Gastroesophageal sphincter (tissue), 4 donors: ENCODE measurements around the gene PTDSS2. TPM values are rescaled to one million over a fixed set of nuclear protein-coding genes. Genes with fewer than 3 reads are reported as not detected.

Source experiments
- ATAC-seq: fragments of 150-250 bp; one replicate; pipeline ENCODE4 v1.9.1; 2016; ENCODE audit warnings: mild to moderate bottlenecking, moderate library complexity
- H3K27ac ChIP-seq, 4 donors: fragments of 200-600 bp; sonication (generic) in 3 of 4; 1 replicate in 3 of 4; 2 replicates in 1 of 4; pipeline ENCODE4 v1.5.1; 2016 to 2019
- H3K27me3 ChIP-seq: fragments of 200-600 bp; sonication (generic); one replicate; pipeline ENCODE4 v1.5.1; 2019
- H3K36me3 ChIP-seq, 2 donors: fragments of 200-600 bp; sonication (generic); one replicate each; pipeline ENCODE4 v1.5.1; 2019; ENCODE audit warnings: control low read depth in 1 of 2
- H3K4me1 ChIP-seq, 3 donors: fragments of 200-600 bp; sonication (generic); 1 replicate in 2 of 3; 2 replicates in 1 of 3; pipeline ENCODE4 v1.5.1; 2016 to 2019; ENCODE audit warnings: control low read depth in 2 of 3
- H3K4me3 ChIP-seq, 2 donors: fragments of 200-600 bp; sonication (generic); one replicate each; pipeline ENCODE4 v1.5.1; 2019; ENCODE audit warnings: mild to moderate bottlenecking in 1 of 2, moderate library complexity in 1 of 2
- H3K9me3 ChIP-seq, 3 donors: fragments of 200-600 bp; sonication (generic); one replicate each; pipeline ENCODE4 v1.5.1; 2017 to 2019; ENCODE audit warnings: control low read depth in 2 of 3
- CTCF ChIP-seq, 4 experiments: fragments of 200-600 bp in 2 of 4; fragments of 450-650 bp in 2 of 4; sonication (generic) in 1 of 4; IDR thresholded peaks; one replicate each; pipeline ENCODE4 v1.5.1; 2017 to 2019; ENCODE audit warnings: antibody characterized with exemption in 4 of 4, mild to moderate bottlenecking in 2 of 4, moderate library complexity in 2 of 4
- EP300 ChIP-seq: sonication (generic); formaldehyde crosslinking; IDR thresholded peaks from one replicate; pipeline ENCODE4 v1.6.1; 2017; ENCODE audit warnings: antibody characterized with exemption, mild to moderate bottlenecking
- POLR2A ChIP-seq, 2 donors: fragments of 450-650 bp; IDR thresholded peaks; one replicate each; pipeline ENCODE4 v1.6.1; 2017; ENCODE audit warnings: antibody characterized with exemption in 2 of 2, mild to moderate bottlenecking in 2 of 2, moderate library complexity in 1 of 2
- POLR2AphosphoS5 ChIP-seq: sonication (generic); formaldehyde crosslinking; IDR thresholded peaks from one replicate; pipeline ENCODE4 v1.6.1; 2017; ENCODE audit warnings: antibody characterized with exemption
- WGBS, 2 donors: methylation state at CpG; one replicate each; pipeline ENCODE4 v1.1.5; 2018; ENCODE audit warnings: low coverage in 1 of 2; 5-methylcytosine and 5-hydroxymethylcytosine counted together
- total RNA-seq, 4 donors: library from RNA; depleted of rRNA; stranded (reverse); fragments of >200 nt; gene quantifications; one replicate each; pipeline ENCODE4 v1.1.0, GENCODE V29; 2016

The PTDSS2 gene
- total RNA-seq, 4 donors from 2014 or later = 23.4 to 55.9 (median 43.1) TPM

- TF ChIP-seq CTCF (IDR thresholded peaks at IDR 0.05) (no peak), EP300 (no peak), POLR2AphosphoS5 (no peak), POLR2A (IDR thresholded peaks at IDR 0.05) (no peak)
- ATAC-seq = no peak
- no CpG with 5 or more reads among the region's 28 CpGs for WGBS, 2 donors
Observed at GRCh38 chr11:530960-531831, 81.1 kb downstream of the PTDSS2 start.

GRCh38 chr11:531919-532526 is 81.9 kb downstream of the PTDSS2 start:
- H3K9me3 ChIP-seq = no peaks in the 10 kb centered on the region
- no peak overlapping the region for H3K27ac ChIP-seq
- WGBS, 2 donors = 74 to 79% methylated on average over 6 to 7 of the region's 18 CpGs
- ATAC-seq = no peak
- no peak overlapping the region for H3K4me3 ChIP-seq
- peaks cover 0 to 40% (median 23%) of the 10 kb centered on the region in 3 donors for H3K4me1 ChIP-seq
- H3K36me3 ChIP-seq = peaks cover 0 to 39% of the 10 kb centered on the region in 2 donors
- H3K27me3 ChIP-seq = peaks cover 5% of the 10 kb centered on the region
- TF ChIP-seq POLR2A (IDR thresholded peaks at IDR 0.05) (no peak), POLR2AphosphoS5 (no peak), EP300 (no peak), CTCF (IDR thresholded peaks at IDR 0.05) (no peak)

More at GRCh38 chr11:530960-531831, 81.1 kb downstream of the PTDSS2 start:
- Histone ChIP-seq H3K27ac (no peak overlapping the region), H3K4me1 (peaks cover 0 to 32% (median 16%) of the 10 kb centered on the region in 3 donors), H3K27me3 (no peaks in the 10 kb centered on the region), H3K9me3 (no peaks in the 10 kb centered on the region), H3K4me3 (no peak overlapping the region), H3K36me3 (peaks cover 0 to 39% of the 10 kb centered on the region in 2 donors)

GRCh38 chr11:532527-532985 is 82.5 kb downstream of the PTDSS2 start:
- H3K36me3 ChIP-seq = peaks cover 0 to 39% of the 10 kb centered on the region in 2 donors
- no peak for TF ChIP-seq EP300
- TF ChIP-seq POLR2A (IDR thresholded peaks at IDR 0.05) = no peak
- no peak for TF ChIP-seq CTCF (IDR thresholded peaks at IDR 0.05)
- TF ChIP-seq POLR2AphosphoS5 = no peak
- 70 to 71% methylated on average over 2 to 4 of the region's 23 CpGs for WGBS, 2 donors
- ATAC-seq = no peak
- H3K9me3 ChIP-seq = no peaks in the 10 kb centered on the region
- peaks cover 10% of the 10 kb centered on the region for H3K27me3 ChIP-seq
- peaks cover 0 to 45% (median 28%) of the 10 kb centered on the region in 3 donors for H3K4me1 ChIP-seq
- H3K27ac ChIP-seq = no peak overlapping the region
- no peak overlapping the region for H3K4me3 ChIP-seq

- H3K27ac ChIP-seq = no peak overlapping the region
- H3K4me3 ChIP-seq = no peak overlapping the region
- TF ChIP-seq EP300 (no peak), CTCF (IDR thresholded peaks at IDR 0.05) (no peak), POLR2AphosphoS5 (no peak), POLR2A (IDR thresholded peaks at IDR 0.05) (no peak)
- peaks cover 0 to 39% of the 10 kb centered on the region in 2 donors for H3K36me3 ChIP-seq
- no peaks in the 10 kb centered on the region for H3K9me3 ChIP-seq
- peaks cover 0 to 51% (median 30%) of the 10 kb centered on the region in 3 donors for H3K4me1 ChIP-seq
- no peak for ATAC-seq
- H3K27me3 ChIP-seq = peaks cover 16% of the 10 kb centered on the region
- no CpG with 5 or more reads among the region's 33 CpGs for WGBS, 2 donors
Observed at GRCh38 chr11:532986-533585, 83.0 kb downstream of the PTDSS2 start.
